Bronchial epithelial cell (primary cell): ENCODE results near the gene UGCG. TPM values are rescaled to one million over a fixed set of nuclear protein-coding genes. Genes with fewer than 3 reads are reported as not detected.

Experiments
- DNase-seq: peaks from one replicate; pipeline ENCODE4 v3.0.0-alpha.2; 2010; ENCODE audit warnings: low read depth
- FAIRE-seq: peaks from 2 replicates; lab custom pipeline; 2011; peaks lifted over from hg19 to GRCh38; lab: Jason Lieb, UNC
- H3K27me3 ChIP-seq: 2 replicates; pipeline ENCODE4 v1.5.1; 2011; ENCODE audit warnings: low read length; ENCODE audit not compliant: control insufficient read depth, insufficient read depth
- H3K36me3 ChIP-seq: 2 replicates; pipeline ENCODE4 v1.5.1; 2011; ENCODE audit warnings: low read length; ENCODE audit not compliant: control insufficient read depth, insufficient read depth
- H3K4me3 ChIP-seq: 2 replicates; pipeline ENCODE4 v1.5.1; 2011; ENCODE audit warnings: mild to moderate bottlenecking, low read depth, low read length, control low read depth
- total RNA-seq: library from RNA; depleted of rRNA; stranded (reverse); fragments of >200 nt; gene quantifications from 2 replicates; pipeline ENCODE4 v1.2.1, GENCODE V29; 2014
- TF ChIP-seq, protein P1 (sequence below): IDR thresholded peaks from 2 replicates; pipeline ENCODE4 v1.5.1; 2011; ENCODE audit warnings: mild to moderate bottlenecking, moderate library complexity, low read length, control low read depth, inconsistent platforms; ENCODE audit not compliant: insufficient read depth, severe bottlenecking

Gene UGCG
- total RNA-seq, 1 donor from 2014 or later, result 65.0 TPM

DNA sequence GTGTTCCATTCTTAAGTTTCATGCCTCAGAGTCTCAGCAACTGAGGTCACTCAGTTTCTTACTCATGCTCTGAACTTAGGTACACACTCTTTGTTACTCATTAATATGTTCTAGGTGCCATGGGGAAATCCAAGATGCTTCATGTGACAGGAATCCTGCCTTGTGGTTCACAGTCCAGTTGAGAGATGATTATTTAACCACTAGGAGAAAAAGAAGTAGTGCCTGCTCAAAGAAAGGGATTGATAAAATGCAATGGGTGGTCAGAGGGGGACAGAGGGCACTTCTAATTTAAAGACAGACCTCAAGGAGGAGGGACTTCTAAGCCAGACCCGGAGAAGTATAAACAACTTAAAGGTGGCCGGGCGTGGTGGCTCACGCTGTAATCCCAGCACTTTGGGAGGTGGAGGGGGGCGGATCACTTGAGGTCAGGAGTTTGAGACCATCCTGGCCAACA is 69.0 kb downstream of the UGCG start:
- TF ChIP-seq, protein P1, sequence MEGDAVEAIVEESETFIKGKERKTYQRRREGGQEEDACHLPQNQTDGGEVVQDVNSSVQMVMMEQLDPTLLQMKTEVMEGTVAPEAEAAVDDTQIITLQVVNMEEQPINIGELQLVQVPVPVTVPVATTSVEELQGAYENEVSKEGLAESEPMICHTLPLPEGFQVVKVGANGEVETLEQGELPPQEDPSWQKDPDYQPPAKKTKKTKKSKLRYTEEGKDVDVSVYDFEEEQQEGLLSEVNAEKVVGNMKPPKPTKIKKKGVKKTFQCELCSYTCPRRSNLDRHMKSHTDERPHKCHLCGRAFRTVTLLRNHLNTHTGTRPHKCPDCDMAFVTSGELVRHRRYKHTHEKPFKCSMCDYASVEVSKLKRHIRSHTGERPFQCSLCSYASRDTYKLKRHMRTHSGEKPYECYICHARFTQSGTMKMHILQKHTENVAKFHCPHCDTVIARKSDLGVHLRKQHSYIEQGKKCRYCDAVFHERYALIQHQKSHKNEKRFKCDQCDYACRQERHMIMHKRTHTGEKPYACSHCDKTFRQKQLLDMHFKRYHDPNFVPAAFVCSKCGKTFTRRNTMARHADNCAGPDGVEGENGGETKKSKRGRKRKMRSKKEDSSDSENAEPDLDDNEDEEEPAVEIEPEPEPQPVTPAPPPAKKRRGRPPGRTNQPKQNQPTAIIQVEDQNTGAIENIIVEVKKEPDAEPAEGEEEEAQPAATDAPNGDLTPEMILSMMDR, result no peak
- H3K36me3 ChIP-seq, result no peaks in the 10 kb centered on the region
- H3K27me3 ChIP-seq, result no peaks in the 10 kb centered on the region
- FAIRE-seq (no peak), DNase-seq (peak; percentile 99)
- no peak overlapping the region for H3K4me3 ChIP-seq

DNA sequence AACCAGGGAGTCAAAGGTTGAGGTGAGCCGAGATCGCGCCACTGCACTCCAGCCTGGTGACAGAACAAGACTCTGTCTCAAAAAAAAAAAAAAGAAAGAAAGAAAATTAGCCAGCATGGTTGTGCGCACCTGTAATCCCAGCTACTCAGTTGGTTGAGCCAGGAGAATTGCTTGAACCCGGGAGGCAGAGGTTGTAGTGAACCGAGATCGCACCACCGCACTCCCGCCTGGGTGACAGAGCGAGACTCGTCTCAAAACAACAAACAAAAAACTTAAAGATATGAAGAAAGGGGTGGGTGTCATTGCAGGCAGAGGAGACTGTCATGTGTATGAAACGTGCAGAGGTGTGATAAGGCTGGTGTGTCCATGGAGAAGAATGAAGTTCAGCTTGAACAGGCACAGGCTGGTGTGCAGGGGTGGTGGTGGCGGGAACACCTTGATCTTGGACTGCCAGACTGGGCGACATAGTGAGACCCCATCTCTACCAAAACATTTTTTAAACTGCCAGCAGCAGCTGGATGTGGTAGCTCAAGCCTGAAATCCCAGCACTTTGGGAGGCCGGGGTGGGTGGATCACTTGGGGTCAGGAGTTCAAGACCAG is 69.6 kb downstream of the UGCG start:
- Histone ChIP-seq H3K36me3 (no peaks in the 10 kb centered on the region), H3K4me3 (no peak overlapping the region), H3K27me3 (no peaks in the 10 kb centered on the region)
- FAIRE-seq (no peak), DNase-seq (no peak)
- TF ChIP-seq, protein P1, result no peak

DNA sequence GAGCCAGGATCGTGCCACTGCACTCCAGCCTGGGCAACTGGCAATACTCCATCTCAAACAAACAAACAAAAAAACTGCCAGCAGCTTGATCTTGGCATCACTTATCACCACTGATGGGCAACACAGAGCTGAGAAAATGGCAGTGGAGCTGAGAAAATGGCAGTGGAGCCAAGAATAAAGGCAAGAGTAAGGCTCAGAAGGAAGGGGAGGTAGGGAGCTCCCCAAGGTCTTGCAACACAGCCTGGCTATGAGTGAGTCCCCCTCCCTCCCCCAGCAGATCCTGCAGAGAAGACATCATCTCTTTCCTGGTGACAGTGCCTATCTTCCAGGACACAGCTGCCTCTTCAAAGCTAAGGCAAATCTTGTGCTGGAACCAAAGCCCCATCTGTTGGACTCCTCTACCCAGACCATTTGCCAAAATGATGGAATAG is 70.3 kb downstream of the UGCG start:
- Histone ChIP-seq H3K4me3 (no peak overlapping the region), H3K36me3 (no peaks in the 10 kb centered on the region), H3K27me3 (no peaks in the 10 kb centered on the region)
- peak; percentile 61 for DNase-seq
- TF ChIP-seq, protein P1, result no peak
- no peak for FAIRE-seq

- FAIRE-seq (no peak), DNase-seq (no peak)
- no peaks in the 10 kb centered on the region for H3K36me3 ChIP-seq
- H3K4me3 ChIP-seq, result no peak overlapping the region
- no peaks in the 10 kb centered on the region for H3K27me3 ChIP-seq
- TF ChIP-seq, protein P1, result no peak
These were observed 71.0 kb downstream of the UGCG start for GRCh38 chr9:111967621-111968020.

DNA sequence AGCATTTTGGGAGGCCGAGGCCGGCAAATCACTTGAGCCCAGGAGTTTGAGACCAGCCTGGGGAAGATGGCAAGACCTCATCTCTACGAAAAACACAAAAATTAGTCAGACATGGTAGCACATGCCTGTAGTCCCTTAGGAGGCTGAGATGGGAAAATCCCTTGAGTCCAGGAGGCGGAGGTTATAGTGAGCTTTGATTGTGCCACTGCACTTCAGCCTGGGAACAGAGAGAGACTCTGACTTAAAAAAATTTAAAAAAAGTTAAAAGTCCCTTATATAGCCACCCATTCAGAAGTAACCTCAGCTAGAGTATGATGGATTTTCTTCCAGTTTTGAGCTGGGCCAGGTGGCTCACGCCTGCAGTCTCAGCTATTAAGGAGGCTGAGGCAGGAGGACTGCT is 72.4 kb downstream of the UGCG start:
- H3K4me3 ChIP-seq, result no peak overlapping the region
- DNase-seq (peak; percentile 68), FAIRE-seq (no peak)
- TF ChIP-seq, protein P1, result no peak
- no peaks in the 10 kb centered on the region for H3K27me3 ChIP-seq
- no peaks in the 10 kb centered on the region for H3K36me3 ChIP-seq

DNA sequence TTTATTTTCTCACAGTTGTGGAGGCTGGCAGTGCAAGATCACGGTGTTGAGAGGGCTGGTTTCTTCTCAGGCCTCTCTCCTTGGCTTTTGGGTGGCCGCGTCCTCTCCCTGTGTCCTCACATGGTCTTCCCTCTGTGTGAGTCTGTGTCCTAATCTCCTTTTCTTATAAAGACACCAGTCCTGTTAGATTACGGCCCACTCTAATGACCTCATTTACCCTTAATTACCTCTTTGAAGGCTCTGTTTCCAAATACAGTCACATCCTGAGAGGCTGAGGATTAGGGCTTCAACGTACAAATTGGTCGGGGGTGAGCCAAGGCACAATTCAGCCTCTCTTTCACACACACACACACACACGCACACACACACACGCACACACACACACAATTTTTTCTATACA is 73.0 kb downstream of the UGCG start:
- no peak overlapping the region for H3K4me3 ChIP-seq
- no peaks in the 10 kb centered on the region for H3K36me3 ChIP-seq
- TF ChIP-seq, protein P1, result no peak
- H3K27me3 ChIP-seq, result no peaks in the 10 kb centered on the region
- no peak for DNase-seq
- no peak for FAIRE-seq
